ENCODE measurements around the gene EFNA3.

DNA sequence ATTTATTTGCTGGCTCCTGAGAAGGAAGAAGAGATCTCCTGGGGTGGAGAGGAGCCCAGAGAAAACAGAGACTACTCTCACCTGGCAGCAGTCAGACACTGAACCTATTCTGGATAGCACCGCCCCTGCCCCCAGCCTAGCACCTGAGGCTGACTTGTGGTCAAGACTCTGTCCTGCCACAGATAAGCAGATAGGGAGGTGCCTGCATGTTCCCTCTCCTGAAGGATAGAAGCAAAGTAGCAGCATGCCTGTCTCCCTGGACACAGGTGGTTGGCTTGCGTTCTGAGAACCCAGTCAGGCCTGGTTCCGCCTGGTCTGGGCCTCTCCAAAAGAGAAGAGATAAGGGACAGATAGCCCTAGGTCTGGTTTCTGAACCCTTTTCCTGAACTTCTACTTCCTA is 1.3 kb upstream of the EFNA3 start:
- no peak for TF ChIP-seq EZH2 (IDR thresholded peaks at IDR 0.05; ENCODE audit: low read length, missing control alignments)
- no peak for TF ChIP-seq CTCF (conservative IDR thresholded peaks at IDR 0.05 in 1 of 2, IDR thresholded peaks at IDR 0.05 in 1 of 2; ENCODE audit: low read depth in 1 of 2, low read length in 2 of 2)
